ENCODE measurements around the gene LRRFIP2.

GRCh38 chr3:37181756-37182155 lies 7.4 kb upstream of the LRRFIP2 start:
- TF ChIP-seq POLR2A (IDR thresholded peaks at IDR 0.05) = no peak
- no peak for TF ChIP-seq CTCF (IDR thresholded peaks at IDR 0.05)
